ENCODE data around the gene BPIFB1.

BPIFB1 gene

DNA sequence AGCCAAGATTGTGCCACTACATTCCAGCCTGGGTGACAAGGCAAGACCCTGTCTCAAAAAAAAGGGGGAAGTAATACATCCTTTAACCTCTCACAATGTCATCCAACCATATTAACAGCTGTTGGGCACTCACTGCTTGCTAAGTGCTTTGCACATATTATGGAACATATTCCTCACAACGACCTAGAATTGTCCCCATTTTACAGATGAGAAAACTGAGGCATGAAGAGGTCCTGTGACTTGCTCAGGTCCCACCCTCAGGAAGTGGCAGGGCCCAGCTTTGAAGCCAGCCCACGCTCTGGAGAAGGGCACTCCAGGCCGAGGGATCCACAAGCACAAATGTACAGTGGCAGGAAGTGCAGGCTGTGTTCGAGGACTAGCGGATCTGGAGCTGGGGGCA lies 33.3 kb downstream of the BPIFB1 start:
- Histone ChIP-seq H3K4me3 (ENCODE audit: low read length) (no peak overlapping the region), H3K9me3 (replicated peaks; ENCODE audit: low read length) (no peaks in the 10 kb centered on the region), H3K4me1 (ENCODE audit: control insufficient read depth, insufficient read depth, low read length) (no peaks in the 10 kb centered on the region), H3K36me3 (ENCODE audit: insufficient read depth, low read length) (no peaks in the 10 kb centered on the region), H3K4me2 (ENCODE audit: low read length) (no peak overlapping the region), H3K27me3 (ENCODE audit: control insufficient read depth, insufficient read depth, low read length) (peaks cover 71% of the 10 kb centered on the region), H3K9ac (ENCODE audit: low read depth, low read length) (no peak overlapping the region)

DNA sequence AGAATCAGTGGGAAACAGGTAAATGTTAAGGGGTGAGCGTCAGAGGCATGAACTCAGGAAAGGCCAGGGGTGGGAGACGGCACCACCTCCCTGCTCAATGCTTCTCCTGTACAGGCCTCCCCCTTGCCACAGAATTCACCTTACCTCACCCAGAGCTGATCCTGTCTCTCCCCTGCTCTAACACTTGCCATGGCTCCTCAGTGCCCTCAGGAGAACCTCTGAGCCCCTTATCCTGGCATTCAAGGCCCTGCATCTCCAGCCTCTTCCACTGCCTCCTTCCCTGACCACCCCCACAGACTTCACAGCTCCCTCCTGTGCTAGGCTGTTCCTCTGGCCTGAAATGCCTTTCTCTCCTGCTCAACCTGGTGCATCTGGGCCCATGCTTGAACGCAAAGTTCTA lies 33.9 kb downstream of the BPIFB1 start:
- Histone ChIP-seq H3K4me1 (ENCODE audit: control insufficient read depth, insufficient read depth, low read length) (no peaks in the 10 kb centered on the region), H3K27me3 (ENCODE audit: control insufficient read depth, insufficient read depth, low read length) (peaks cover 72% of the 10 kb centered on the region)

DNA sequence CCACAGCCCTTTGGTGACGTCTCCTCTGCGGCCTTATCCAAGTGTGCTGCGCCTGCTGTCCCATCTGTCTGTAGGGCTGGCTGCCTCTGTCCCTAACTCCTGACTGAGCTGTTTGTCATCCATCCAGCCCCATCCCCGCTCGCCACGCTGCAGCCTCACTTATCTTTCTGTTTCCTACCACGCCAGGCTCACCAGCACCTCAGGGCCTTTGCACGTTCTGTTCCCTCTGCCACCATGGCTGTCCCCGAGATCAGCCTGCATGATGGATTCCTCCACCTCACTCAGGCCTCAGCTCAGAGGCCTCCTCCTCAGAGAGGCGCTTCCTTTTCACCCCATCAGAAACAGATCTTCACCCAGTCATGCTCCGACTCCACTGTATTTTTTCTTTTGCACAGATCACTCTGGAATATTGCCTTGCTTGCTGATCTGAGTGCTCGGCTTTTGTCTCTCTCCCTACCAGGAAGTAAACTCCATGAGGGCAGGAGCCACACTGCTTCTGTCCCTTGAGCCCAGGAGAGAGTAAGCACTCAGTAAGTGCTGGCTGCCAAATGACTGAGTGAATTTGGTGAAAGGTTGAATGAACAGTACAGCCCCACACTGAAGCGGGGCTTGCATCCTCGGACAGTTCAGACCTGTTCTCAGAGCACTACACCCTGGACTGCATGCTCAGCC lies 34.5 kb downstream of the BPIFB1 start:
- Histone ChIP-seq H3K36me3 (ENCODE audit: insufficient read depth, low read length) (no peaks in the 10 kb centered on the region), H3K4me2 (ENCODE audit: low read length) (no peak overlapping the region), H3K27me3 (ENCODE audit: control insufficient read depth, insufficient read depth, low read length) (peaks cover 77% of the 10 kb centered on the region), H3K9ac (ENCODE audit: low read depth, low read length) (no peak overlapping the region), H3K4me1 (ENCODE audit: control insufficient read depth, insufficient read depth, low read length) (no peaks in the 10 kb centered on the region), H3K4me3 (ENCODE audit: low read length) (no peak overlapping the region), H3K9me3 (replicated peaks; ENCODE audit: low read length) (no peaks in the 10 kb centered on the region)

More for the DNA sequence above, 33.9 kb downstream of the BPIFB1 start:
- H3K36me3 ChIP-seq (ENCODE audit: insufficient read depth, low read length), result no peaks in the 10 kb centered on the region
- no peak overlapping the region for H3K9ac ChIP-seq (ENCODE audit: low read depth, low read length)
- no peak overlapping the region for H3K4me2 ChIP-seq (ENCODE audit: low read length)
- H3K4me3 ChIP-seq (ENCODE audit: low read length), result no peak overlapping the region
- no peaks in the 10 kb centered on the region for H3K9me3 ChIP-seq (replicated peaks; ENCODE audit: low read length)

DNA sequence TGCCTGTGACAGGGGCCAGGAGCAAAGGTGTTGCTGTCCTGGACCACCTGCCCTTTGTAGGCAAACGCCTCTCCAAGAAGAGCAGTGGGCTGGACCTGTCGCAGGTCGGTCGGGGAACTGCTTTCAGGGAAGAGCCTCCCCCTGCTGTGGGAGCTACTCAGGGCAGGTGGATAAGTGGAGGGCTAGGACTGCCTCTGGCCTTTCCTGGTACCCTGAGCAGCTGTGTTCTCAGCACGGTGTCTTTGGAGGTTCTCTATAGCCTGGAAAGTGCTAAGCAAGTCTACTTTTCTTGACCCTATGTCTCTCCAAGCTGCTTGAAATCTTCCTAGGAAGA lies 35.0 kb downstream of the BPIFB1 start:
- no peaks in the 10 kb centered on the region for H3K36me3 ChIP-seq (ENCODE audit: insufficient read depth, low read length)
- no peak overlapping the region for H3K4me3 ChIP-seq (ENCODE audit: low read length)
- H3K4me2 ChIP-seq (ENCODE audit: low read length), result no peak overlapping the region
- H3K27me3 ChIP-seq (ENCODE audit: control insufficient read depth, insufficient read depth, low read length), result peaks cover 75% of the 10 kb centered on the region
- H3K9ac ChIP-seq (ENCODE audit: low read depth, low read length), result no peak overlapping the region
- no peaks in the 10 kb centered on the region for H3K9me3 ChIP-seq (replicated peaks; ENCODE audit: low read length)
- no peaks in the 10 kb centered on the region for H3K4me1 ChIP-seq (ENCODE audit: control insufficient read depth, insufficient read depth, low read length)

DNA sequence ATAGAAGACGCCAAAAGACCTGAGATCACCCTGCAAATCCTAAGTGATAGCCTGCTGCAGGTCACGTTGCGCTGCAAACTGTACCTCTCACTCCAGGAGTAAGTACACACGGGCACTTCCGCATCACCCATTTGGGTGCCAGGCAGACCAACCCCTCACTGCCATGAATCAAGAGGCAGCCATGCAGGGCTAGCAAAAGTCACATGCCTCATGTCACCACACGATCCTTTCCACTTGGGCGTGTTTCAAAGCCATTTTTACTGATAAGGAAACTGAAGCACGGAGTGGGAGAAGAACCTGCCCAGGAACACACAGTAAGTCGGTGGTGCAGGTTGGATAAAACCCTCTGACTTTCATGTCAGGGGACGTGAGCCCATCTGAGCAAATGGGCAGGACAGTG lies 37.0 kb downstream of the BPIFB1 start:
- Histone ChIP-seq H3K27me3 (ENCODE audit: control insufficient read depth, insufficient read depth, low read length) (peaks cover 80% of the 10 kb centered on the region), H3K9me3 (replicated peaks; ENCODE audit: low read length) (no peaks in the 10 kb centered on the region), H3K9ac (ENCODE audit: low read depth, low read length) (no peak overlapping the region), H3K4me1 (ENCODE audit: control insufficient read depth, insufficient read depth, low read length) (no peaks in the 10 kb centered on the region), H3K36me3 (ENCODE audit: insufficient read depth, low read length) (no peaks in the 10 kb centered on the region), H3K4me2 (ENCODE audit: low read length) (no peak overlapping the region), H3K4me3 (ENCODE audit: low read length) (no peak overlapping the region)

DNA sequence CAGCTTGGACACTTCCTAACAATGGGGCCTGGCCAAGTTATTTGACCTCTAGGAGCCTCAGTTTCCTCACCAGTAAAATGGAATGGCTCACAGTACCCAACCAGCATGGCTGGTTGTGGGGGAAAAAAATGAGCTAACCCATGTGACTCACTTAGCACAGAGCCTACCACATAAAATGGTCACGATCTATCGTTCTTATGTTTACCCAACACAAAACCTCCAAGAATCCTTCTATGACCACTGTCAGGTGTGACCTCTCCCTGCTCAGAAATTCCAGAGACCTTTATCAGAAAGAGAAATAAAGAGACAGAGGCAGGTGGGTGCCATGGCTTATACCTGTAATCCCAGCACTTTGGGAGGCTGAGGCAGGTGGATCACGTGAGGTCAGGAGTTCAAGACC lies 39.4 kb downstream of the BPIFB1 start:
- Histone ChIP-seq H3K4me1 (ENCODE audit: control insufficient read depth, insufficient read depth, low read length) (no peaks in the 10 kb centered on the region), H3K27me3 (ENCODE audit: control insufficient read depth, insufficient read depth, low read length) (peaks cover 75% of the 10 kb centered on the region), H3K9me3 (replicated peaks; ENCODE audit: low read length) (no peaks in the 10 kb centered on the region), H3K36me3 (ENCODE audit: insufficient read depth, low read length) (no peaks in the 10 kb centered on the region), H3K4me3 (ENCODE audit: low read length) (no peak overlapping the region), H3K4me2 (ENCODE audit: low read length) (no peak overlapping the region), H3K9ac (ENCODE audit: low read depth, low read length) (no peak overlapping the region)

DNA sequence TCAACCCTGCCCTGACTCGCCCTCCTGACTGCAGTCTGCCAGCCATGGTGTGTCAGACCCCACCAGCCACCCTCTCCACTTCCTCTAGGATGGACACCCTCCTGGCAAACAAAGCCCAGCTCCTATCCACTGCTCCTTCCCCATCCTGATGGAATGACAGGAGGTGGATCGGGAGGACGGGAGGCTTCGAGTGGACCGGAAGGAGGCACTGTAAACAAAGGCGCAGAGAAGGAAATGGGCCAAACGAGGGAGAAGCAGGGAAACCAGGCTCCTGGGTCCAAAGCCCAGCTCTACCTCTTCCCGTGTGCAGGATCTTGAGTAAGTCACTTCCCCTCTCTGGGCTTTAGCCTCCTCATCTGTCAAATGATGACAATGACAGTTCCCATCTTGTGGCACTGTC lies 40.2 kb downstream of the BPIFB1 start:
- Histone ChIP-seq H3K36me3 (ENCODE audit: insufficient read depth, low read length) (no peaks in the 10 kb centered on the region), H3K9me3 (replicated peaks; ENCODE audit: low read length) (no peaks in the 10 kb centered on the region), H3K9ac (ENCODE audit: low read depth, low read length) (no peak overlapping the region), H3K4me2 (ENCODE audit: low read length) (no peak overlapping the region), H3K4me1 (ENCODE audit: control insufficient read depth, insufficient read depth, low read length) (no peaks in the 10 kb centered on the region), H3K27me3 (ENCODE audit: control insufficient read depth, insufficient read depth, low read length) (peaks cover 72% of the 10 kb centered on the region), H3K4me3 (ENCODE audit: low read length) (no peak overlapping the region)

DNA sequence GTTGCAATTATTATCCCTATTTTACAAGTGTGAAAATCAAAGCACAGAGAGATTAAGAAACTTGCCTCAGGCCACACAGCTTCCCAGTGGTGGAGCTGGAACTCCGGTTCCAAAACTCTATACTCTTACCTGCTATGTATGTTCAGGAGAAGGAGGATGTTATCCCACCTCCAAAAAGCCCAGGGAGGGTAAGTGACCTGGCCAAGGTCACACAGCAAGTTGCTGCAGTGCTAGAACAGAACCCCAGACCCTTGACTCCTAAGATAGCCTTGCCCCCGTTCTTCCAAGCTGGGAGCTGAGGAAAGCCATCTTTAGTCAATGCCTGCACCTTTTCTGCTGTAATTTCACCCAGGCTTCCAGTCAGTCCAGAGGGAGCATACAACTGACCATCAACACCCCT lies 42.3 kb downstream of the BPIFB1 start:
- no peak overlapping the region for H3K4me3 ChIP-seq (ENCODE audit: low read length)
- peaks cover 72% of the 10 kb centered on the region for H3K27me3 ChIP-seq (ENCODE audit: control insufficient read depth, insufficient read depth, low read length)
- no peaks in the 10 kb centered on the region for H3K9me3 ChIP-seq (replicated peaks; ENCODE audit: low read length)
- no peak overlapping the region for H3K4me2 ChIP-seq (ENCODE audit: low read length)
- H3K36me3 ChIP-seq (ENCODE audit: insufficient read depth, low read length), result no peaks in the 10 kb centered on the region
- H3K4me1 ChIP-seq (ENCODE audit: control insufficient read depth, insufficient read depth, low read length), result no peaks in the 10 kb centered on the region
- no peak overlapping the region for H3K9ac ChIP-seq (ENCODE audit: low read depth, low read length)

DNA sequence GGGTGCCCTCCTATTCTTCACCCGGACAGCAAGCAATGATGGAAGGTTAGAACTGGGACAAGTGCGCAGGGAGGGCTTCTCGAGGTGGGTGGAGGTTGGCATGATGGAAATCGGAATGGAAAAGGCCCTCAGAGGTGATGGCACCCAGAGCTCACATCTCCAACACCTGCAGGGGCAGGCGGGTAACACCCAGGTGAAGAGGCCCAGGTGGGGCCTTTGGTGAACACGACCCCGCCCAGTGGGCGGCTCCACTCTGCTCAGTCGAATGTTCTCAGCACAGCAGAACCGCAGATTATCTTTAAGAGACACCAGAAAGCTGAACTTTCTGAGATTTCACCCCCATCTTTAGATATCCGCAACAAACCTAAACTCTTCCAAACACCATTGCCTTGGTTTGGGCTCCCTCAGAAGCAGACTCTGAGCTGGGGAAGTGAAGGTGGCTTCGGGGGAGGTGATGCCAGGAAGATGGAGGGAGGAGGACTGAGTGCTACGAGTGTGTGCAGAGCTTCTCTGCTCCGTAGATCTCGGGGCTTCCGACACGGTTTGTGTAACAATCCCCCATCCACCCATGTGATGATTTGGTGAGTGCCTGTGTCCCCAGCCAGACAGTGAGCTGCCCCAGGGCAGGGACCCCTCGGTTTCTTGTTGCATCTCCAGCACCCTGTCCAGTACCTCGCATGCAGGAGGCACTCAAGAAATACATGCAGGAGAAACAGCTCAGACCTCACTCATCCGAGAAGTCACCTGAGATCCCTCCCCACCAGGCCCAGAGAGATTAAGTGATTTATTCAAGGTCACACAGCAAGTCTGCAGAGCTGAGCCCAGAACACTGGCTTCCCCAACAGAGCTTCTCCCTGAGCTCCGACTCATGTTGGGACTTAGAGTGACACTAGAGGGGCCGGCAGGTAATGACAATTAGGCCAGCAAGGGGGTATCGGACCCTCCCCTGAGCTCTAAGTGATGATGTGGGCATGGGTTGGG lies 45.4 kb downstream of the BPIFB1 start:
- Histone ChIP-seq H3K9me3 (replicated peaks; ENCODE audit: low read length) (no peaks in the 10 kb centered on the region), H3K4me2 (ENCODE audit: low read length) (no peak overlapping the region), H3K9ac (ENCODE audit: low read depth, low read length) (no peak overlapping the region), H3K4me3 (ENCODE audit: low read length) (no peak overlapping the region), H3K4me1 (ENCODE audit: control insufficient read depth, insufficient read depth, low read length) (no peaks in the 10 kb centered on the region), H3K36me3 (ENCODE audit: insufficient read depth, low read length) (no peaks in the 10 kb centered on the region), H3K27me3 (ENCODE audit: control insufficient read depth, insufficient read depth, low read length) (peaks cover 75% of the 10 kb centered on the region)

DNA sequence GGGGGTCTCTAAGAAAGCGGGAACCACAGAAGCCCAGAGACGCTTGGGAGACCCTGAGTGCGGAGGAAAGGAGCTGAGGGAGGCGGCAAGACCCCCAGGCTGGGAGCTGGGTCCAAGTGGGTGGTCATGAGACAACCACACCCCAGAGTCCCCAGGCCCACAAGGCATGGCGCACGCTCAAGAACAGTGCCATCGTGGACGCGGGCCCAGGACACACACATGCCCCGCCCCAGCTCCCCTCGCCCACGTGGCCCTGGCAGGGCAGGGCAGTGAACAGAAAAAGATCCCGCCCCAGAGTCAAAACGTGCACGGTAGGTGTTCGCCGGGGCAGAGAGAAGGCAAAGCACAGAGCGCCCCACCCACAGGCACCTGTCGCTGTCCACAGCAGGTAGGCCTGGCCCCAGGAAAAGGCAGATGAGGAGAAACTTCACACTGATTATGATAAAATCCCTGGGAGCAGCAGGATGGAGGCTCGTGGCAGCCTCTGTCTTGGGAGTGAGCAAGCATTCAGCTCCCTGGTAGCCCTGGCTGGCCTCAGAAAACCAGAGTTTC lies 50.0 kb downstream of the BPIFB1 start:
- no peaks in the 10 kb centered on the region for H3K4me1 ChIP-seq (ENCODE audit: control insufficient read depth, insufficient read depth, low read length)
- no peak overlapping the region for H3K4me3 ChIP-seq (ENCODE audit: low read length)

DNA sequence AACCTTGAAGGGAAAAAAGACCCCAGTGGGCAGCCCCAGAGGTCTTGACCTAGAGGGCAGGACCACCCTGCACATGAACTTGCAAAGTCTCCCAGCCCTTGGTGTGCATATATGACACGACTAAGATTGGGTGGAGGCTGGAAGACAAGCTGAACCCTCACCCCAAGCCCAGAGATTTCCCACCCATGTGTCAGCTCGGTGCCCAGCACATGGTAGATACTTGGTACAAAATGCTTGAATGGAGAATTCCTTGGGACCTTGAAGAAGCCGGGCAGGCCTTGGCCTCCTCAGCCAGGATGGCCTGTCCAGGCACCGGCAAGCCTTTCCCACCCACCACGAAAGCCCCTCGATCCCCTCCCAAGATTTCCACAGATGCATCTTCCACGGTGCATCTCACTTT lies 50.6 kb downstream of the BPIFB1 start:
- Histone ChIP-seq H3K4me2 (ENCODE audit: low read length) (no peak overlapping the region), H3K4me3 (ENCODE audit: low read length) (no peak overlapping the region), H3K27me3 (ENCODE audit: control insufficient read depth, insufficient read depth, low read length) (peaks cover 60% of the 10 kb centered on the region), H3K4me1 (ENCODE audit: control insufficient read depth, insufficient read depth, low read length) (no peaks in the 10 kb centered on the region), H3K9me3 (replicated peaks; ENCODE audit: low read length) (no peaks in the 10 kb centered on the region), H3K36me3 (ENCODE audit: insufficient read depth, low read length) (no peaks in the 10 kb centered on the region), H3K9ac (ENCODE audit: low read depth, low read length) (no peak overlapping the region)

More for the DNA sequence above, 50.0 kb downstream of the BPIFB1 start:
- H3K9me3 ChIP-seq (replicated peaks; ENCODE audit: low read length), result no peaks in the 10 kb centered on the region
- H3K4me2 ChIP-seq (ENCODE audit: low read length), result no peak overlapping the region
- H3K27me3 ChIP-seq (ENCODE audit: control insufficient read depth, insufficient read depth, low read length), result peaks cover 66% of the 10 kb centered on the region
- H3K9ac ChIP-seq (ENCODE audit: low read depth, low read length), result no peak overlapping the region
- H3K36me3 ChIP-seq (ENCODE audit: insufficient read depth, low read length), result no peaks in the 10 kb centered on the region
